Measurements from ENCODE around the gene ANKRD52.
A peak's percentile ranks its signal among the peaks of the same experiment; 100 is the strongest.

Gene ANKRD52

DNA sequence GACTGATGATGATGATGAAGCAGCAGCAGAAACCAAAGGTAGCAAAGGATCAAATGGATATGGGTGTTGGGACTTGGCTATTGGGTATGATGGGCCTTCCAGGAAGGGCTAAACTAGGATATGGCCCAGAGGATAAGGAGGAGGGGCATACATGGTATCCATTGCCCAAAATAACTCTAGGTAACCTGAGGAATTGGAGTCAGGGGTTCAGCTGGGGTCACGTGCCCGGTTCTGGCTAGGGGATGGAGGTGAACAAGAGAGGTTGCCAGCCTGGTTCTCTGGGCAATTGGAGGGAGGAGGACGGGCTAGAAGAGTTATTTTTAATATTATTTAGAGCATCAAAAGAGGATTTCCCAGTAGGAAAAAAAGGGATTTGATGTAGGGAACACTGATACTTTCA lies 2.7 kb upstream of the ANKRD52 start:
- in situ Hi-C loops (cut with MboI; ENCODE audit: low sequenced_read_pairs, unreplicated experiment): no loop called here
- TF ChIP-seq, protein P1, sequence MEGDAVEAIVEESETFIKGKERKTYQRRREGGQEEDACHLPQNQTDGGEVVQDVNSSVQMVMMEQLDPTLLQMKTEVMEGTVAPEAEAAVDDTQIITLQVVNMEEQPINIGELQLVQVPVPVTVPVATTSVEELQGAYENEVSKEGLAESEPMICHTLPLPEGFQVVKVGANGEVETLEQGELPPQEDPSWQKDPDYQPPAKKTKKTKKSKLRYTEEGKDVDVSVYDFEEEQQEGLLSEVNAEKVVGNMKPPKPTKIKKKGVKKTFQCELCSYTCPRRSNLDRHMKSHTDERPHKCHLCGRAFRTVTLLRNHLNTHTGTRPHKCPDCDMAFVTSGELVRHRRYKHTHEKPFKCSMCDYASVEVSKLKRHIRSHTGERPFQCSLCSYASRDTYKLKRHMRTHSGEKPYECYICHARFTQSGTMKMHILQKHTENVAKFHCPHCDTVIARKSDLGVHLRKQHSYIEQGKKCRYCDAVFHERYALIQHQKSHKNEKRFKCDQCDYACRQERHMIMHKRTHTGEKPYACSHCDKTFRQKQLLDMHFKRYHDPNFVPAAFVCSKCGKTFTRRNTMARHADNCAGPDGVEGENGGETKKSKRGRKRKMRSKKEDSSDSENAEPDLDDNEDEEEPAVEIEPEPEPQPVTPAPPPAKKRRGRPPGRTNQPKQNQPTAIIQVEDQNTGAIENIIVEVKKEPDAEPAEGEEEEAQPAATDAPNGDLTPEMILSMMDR (IDR thresholded peaks at IDR 0.05; ENCODE audit: borderline replicate concordance, control extremely low read depth, extremely low read depth, insufficient read depth, missing control alignments): no peak
- DNase-seq (ENCODE audit: low spot score): no peak

DNA sequence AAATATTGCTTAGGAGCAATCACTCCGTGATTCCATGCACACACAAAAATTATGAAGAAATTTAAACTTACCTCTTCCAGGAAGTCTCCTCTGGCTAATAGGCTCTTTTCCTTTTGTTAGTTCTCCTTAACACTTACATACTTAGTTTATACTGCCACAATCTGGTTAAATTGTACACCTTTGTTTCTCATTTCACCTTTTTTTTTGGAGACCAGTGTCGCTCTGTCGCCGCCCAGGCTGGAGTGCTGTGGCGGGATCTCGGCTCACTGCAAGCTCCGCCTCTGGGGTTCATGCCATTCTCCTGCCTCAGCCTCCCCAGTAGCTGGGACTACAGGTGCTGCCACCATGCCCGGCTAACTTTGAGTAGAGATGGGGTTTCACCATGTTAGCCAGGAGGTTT lies 2.2 kb upstream of the ANKRD52 start:
- in situ Hi-C loops (cut with MboI; ENCODE audit: low sequenced_read_pairs, unreplicated experiment): no loop called here
- TF ChIP-seq, protein P1 (IDR thresholded peaks at IDR 0.05; ENCODE audit: borderline replicate concordance, control extremely low read depth, extremely low read depth, insufficient read depth, missing control alignments): no peak
- no peak for DNase-seq (ENCODE audit: low spot score)

DNA sequence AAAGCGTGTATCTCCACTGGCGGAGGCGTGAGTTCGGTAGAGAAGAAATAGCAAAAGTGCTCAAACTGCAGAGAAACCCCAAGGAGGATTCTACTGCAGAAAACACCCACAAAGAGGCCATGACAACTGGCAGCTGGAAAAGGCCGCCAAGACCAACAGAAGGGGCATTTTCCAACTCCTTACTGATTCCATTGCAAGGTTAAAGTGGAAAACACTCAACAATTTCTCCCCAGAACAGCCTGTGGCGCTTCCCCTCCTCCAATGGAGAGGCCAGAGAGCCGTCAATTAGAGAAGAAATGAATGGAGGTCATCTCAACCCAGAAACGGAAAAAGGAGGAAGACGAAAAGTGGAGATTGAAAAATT lies 618 bp upstream of the ANKRD52 start:
- TF ChIP-seq, protein P1 (IDR thresholded peaks at IDR 0.05; ENCODE audit: borderline replicate concordance, control extremely low read depth, extremely low read depth, insufficient read depth, missing control alignments): no peak
- no peak for DNase-seq (ENCODE audit: low spot score)

DNA sequence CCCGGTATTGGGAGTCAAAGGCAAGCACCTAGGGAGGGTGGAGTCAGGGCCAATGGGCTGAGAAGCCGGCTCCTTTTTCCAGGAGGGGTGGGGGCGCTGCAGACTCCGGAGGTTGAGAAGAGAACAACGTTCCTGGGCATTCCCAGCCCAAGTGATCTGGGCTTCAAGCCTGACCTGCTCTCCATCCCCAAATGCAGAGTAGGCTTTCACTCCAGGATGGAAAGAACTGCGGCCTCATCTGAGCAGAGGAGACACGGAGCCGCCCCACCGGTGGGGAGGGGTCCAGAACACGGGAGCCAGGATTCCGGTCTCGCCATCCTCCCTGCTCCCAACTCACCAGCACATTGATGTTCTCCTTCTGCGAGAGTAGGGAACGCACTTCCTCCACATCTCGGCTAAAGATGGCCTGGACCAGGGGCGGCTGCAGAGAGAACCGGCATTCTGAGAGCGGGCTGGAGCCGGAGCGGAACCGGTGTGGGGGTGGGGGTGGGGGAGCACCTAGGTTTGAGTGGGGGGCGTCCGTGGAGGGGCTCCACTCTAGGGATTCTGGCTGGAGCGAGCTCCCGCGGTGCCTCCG lies 605 bp downstream of the ANKRD52 start:
- in situ Hi-C loops (cut with MboI; ENCODE audit: low sequenced_read_pairs, unreplicated experiment): no loop called here
- TF ChIP-seq, protein P1 (IDR thresholded peaks at IDR 0.05; ENCODE audit: borderline replicate concordance, control extremely low read depth, extremely low read depth, insufficient read depth, missing control alignments): no peak
- peak; percentile 51 for DNase-seq (ENCODE audit: low spot score)

More for the DNA sequence above, 618 bp upstream of the ANKRD52 start:
- in situ Hi-C loops (cut with MboI; ENCODE audit: low sequenced_read_pairs, unreplicated experiment): no loop called here

DNA sequence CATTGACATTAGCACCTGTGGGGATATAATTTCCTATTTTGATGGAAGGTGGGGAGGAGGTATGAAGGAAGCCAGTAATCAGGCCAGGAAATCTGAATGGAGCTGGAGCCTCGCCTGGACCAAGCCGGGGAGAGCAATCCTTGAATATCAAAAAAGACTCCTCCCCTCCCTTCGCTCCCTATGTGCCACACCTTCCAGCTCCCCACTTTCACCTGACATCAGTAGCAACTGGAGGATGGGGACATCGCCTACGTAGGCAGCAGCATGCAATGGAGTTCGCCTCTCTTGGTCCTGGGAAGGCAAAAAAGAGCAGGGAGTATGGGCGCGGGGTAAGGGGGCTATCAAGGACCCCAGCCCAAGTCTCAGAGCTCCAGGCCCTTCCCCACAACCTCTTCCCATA lies 1.1 kb downstream of the ANKRD52 start:
- in situ Hi-C loops (cut with MboI; ENCODE audit: low sequenced_read_pairs, unreplicated experiment): no loop called here
- TF ChIP-seq, protein P1 (IDR thresholded peaks at IDR 0.05; ENCODE audit: borderline replicate concordance, control extremely low read depth, extremely low read depth, insufficient read depth, missing control alignments): no peak
- no peak for DNase-seq (ENCODE audit: low spot score)

DNA sequence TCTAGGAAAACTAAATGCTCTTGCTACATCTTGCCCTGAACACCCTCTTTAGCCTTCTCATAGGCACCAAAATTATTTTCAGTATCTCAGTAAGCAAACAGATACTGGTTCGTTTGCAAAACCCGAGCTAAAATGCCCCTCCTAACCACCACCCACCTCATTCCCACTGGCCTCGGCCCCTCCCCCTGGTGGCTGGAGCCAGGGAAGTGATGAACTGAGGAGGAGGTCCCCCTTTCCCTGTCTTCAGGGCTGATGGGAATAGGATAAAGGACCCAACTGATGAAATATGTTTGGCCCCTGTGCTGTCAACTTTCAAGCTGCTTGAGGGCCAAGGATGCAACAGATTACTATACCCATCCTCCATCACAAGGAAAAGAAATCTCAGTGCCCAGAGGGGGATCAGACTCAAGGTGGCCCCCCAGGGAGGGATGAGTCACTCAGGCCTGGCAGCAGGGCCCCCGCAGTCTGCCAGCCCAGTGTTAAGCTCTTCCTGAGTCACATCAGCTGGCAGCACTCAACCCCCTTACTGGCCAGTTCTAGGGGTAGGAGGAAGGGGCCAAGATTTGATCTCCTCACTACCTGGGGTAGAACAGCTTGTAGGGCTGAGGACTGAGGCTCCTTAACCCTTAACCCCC lies 1.7 kb downstream of the ANKRD52 start:
- in situ Hi-C loops (cut with MboI; ENCODE audit: low sequenced_read_pairs, unreplicated experiment): no loop called here
- TF ChIP-seq, protein P1 (IDR thresholded peaks at IDR 0.05; ENCODE audit: borderline replicate concordance, control extremely low read depth, extremely low read depth, insufficient read depth, missing control alignments): no peak
- peak; percentile 26 for DNase-seq (ENCODE audit: low spot score)
